A549 (cell line): ENCODE data around the gene USP54. TPM values are rescaled to one million over a fixed set of nuclear protein-coding genes. Genes with fewer than 3 reads are reported as not detected.

Experiments
- ATAC-seq, 2 experiments: fragments of 200-7000 bp in 1 of 2; fragments of >200 bp in 1 of 2; cut with Nextera tagmentation in 1 of 2; cut with Tn5 transposase in 1 of 2; 3 replicates each; pipeline versions ENCODE4 v1.8.0 to v1.9.1; 2018 to 2020; ENCODE audit warnings: mild to moderate bottlenecking in 1 of 2, moderate library complexity in 1 of 2
- CTCF ChIA-PET: fragments of 300-600 bp; sonication (Branson Sonifier 250); formaldehyde crosslinking; extraction: SDS; loops from one replicate; lab custom pipeline; 2021; ENCODE audit warnings: antibody characterized with exemption, inconsistent platforms; lab: Yijun Ruan, JAX
- POLR2A ChIA-PET: fragments of 350-600 bp; formaldehyde crosslinking; extraction: SDS; loops from one replicate; lab custom pipeline; 2021; ENCODE audit warnings: antibody characterized with exemption, inconsistent platforms; lab: Yijun Ruan, JAX
- DNase-seq, 2 experiments: peaks; one replicate each; pipeline versions ENCODE4 v3.0.0 to v3.0.0-alpha.2; 2011 to 2016; ENCODE audit warnings: low read depth in 1 of 2, low spot score in 1 of 2
- FAIRE-seq: peaks from 2 replicates; lab custom pipeline; 2011; peaks lifted over from hg19 to GRCh38; lab: Jason Lieb, UNC
- H3K27ac ChIP-seq, 2 experiments: fragments of >200 bp; sonication (Bioruptor Twin); formaldehyde crosslinking; 3 replicates each; pipeline ENCODE4 v1.5.1; 2016 to 2017
- H3K4me1 ChIP-seq: fragments of >200 bp; sonication (Bioruptor Twin); formaldehyde crosslinking; 3 replicates; pipeline ENCODE4 v1.6.1; 2016
- H3K4me2 ChIP-seq: fragments of >200 bp; sonication (Bioruptor Twin); formaldehyde crosslinking; 3 replicates; pipeline ENCODE4 v1.6.1; 2016
- H3K4me3 ChIP-seq: fragments of >200 bp; sonication (Bioruptor Twin); formaldehyde crosslinking; 3 replicates; pipeline ENCODE4 v1.5.1; 2016
- H3K9me3 ChIP-seq: fragments of >200 bp; sonication (Bioruptor Twin); formaldehyde crosslinking; 3 replicates; pipeline ENCODE4 v1.6.1; 2016
- CBX2 ChIP-seq: fragments of 200-600 bp; sonication (generic); IDR thresholded peaks from 2 replicates; pipeline ENCODE4 v1.6.1; 2016; ENCODE audit warnings: low read depth, mild to moderate bottlenecking, borderline replicate concordance
- CEBPB ChIP-seq, 2 experiments: fragments of >200 bp in 1 of 2; sonication (Bioruptor Twin) in 1 of 2; formaldehyde crosslinking in 1 of 2; IDR thresholded peaks; 2 replicates each; pipeline ENCODE4 v1.6.1; 2012 to 2016
- CHD2 ChIP-seq: fragments of 150-350 bp; IDR thresholded peaks from 2 replicates; pipeline ENCODE4 v1.6.1; 2014; ENCODE audit warnings: low read length; ENCODE audit not compliant: partially characterized antibody
- CTCF ChIP-seq: fragments of >200 bp; sonication (Bioruptor Twin); formaldehyde crosslinking; IDR thresholded peaks from 3 replicates; pipeline ENCODE4 v1.5.1; 2016
- E2F6 ChIP-seq: IDR thresholded peaks from 2 replicates; pipeline ENCODE4 v1.6.1; 2012; ENCODE audit warnings: low read depth, borderline replicate concordance
- ELK1 ChIP-seq: fragments of 150-350 bp; IDR thresholded peaks from 2 replicates; pipeline ENCODE4 v1.6.1; 2014; ENCODE audit warnings: low read depth, mild to moderate bottlenecking, low read length
- EP300 ChIP-seq, 2 experiments: fragments of >200 bp; sonication (Bioruptor Twin); formaldehyde crosslinking; IDR thresholded peaks; 2 replicates in 1 of 2; 3 replicates in 1 of 2; pipeline ENCODE4 v1.6.1; 2016 to 2017
- FOSB ChIP-seq: fragments of 250-450 bp; sonication (Bioruptor Pico); IDR thresholded peaks from 2 replicates; pipeline ENCODE4 v1.5.0; 2020; ENCODE audit warnings: mild to moderate bottlenecking, moderate library complexity
- FOXS1 ChIP-seq: fragments of 250-450 bp; sonication (Bioruptor Pico); IDR thresholded peaks from 2 replicates; pipeline ENCODE4 v1.5.0; 2020; ENCODE audit warnings: mild to moderate bottlenecking, moderate library complexity
- HEYL ChIP-seq: fragments of 250-450 bp; sonication (Bioruptor Pico); IDR thresholded peaks from 2 replicates; pipeline ENCODE4 v1.8.0; 2021; ENCODE audit warnings: mild to moderate bottlenecking, moderate library complexity
- HOXB13 ChIP-seq: fragments of 250-450 bp; sonication (Bioruptor Pico); IDR thresholded peaks from 2 replicates; pipeline ENCODE4 v1.5.0; 2020; ENCODE audit warnings: low read depth, mild to moderate bottlenecking, moderate library complexity
- MYC ChIP-seq: IDR thresholded peaks from 2 replicates; pipeline ENCODE4 v1.6.1; 2012; ENCODE audit warnings: mild to moderate bottlenecking, inconsistent platforms, low read length, improper control_type of control experiment, borderline replicate concordance
- NFE2L2 ChIP-seq: fragments of 150-350 bp; conservative IDR thresholded peaks from 2 replicates; pipeline ENCODE4 v1.6.1; 2014; ENCODE audit warnings: low read length
- NPAS2 ChIP-seq: fragments of 250-450 bp; sonication (Bioruptor Pico); IDR thresholded peaks from 2 replicates; pipeline ENCODE4 v1.8.0; 2022; ENCODE audit warnings: mild to moderate bottlenecking, moderate library complexity, borderline replicate concordance
- PBX3 ChIP-seq: IDR thresholded peaks from 2 replicates; pipeline ENCODE4 v1.6.1; 2012
- POLR2A ChIP-seq: IDR thresholded peaks from 2 replicates; pipeline ENCODE4 v1.6.1; 2012; ENCODE audit warnings: mild to moderate bottlenecking, low read length
- REST ChIP-seq: fragments of 200-600 bp; sonication (generic); IDR thresholded peaks from 2 replicates; pipeline ENCODE4 v1.6.1; 2016; ENCODE audit warnings: antibody characterized with exemption, mild to moderate bottlenecking, moderate library complexity
- SMC3 ChIP-seq: fragments of >200 bp; sonication (Bioruptor Twin); formaldehyde crosslinking; IDR thresholded peaks from 3 replicates; pipeline ENCODE4 v1.6.1; 2018; ENCODE audit warnings: inconsistent platforms
- SREBF2 ChIP-seq: fragments of 450-650 bp; IDR thresholded peaks from 2 replicates; pipeline ENCODE4 v1.6.1; 2014; ENCODE audit warnings: mild to moderate bottlenecking, moderate library complexity
- ZFP36 ChIP-seq: fragments of 450-650 bp; IDR thresholded peaks from 2 replicates; pipeline ENCODE4 v1.6.1; 2014; ENCODE audit warnings: borderline replicate concordance; ENCODE audit not compliant: partially characterized antibody
- ZNF302 ChIP-seq: fragments of 250-450 bp; sonication (Bioruptor Pico); IDR thresholded peaks from 2 replicates; pipeline ENCODE4 v1.9.0; 2021; ENCODE audit warnings: inconsistent platforms, mild to moderate bottlenecking, moderate library complexity
- ZSCAN20 ChIP-seq: fragments of 250-450 bp; sonication (Bioruptor Pico); IDR thresholded peaks from 2 replicates; pipeline ENCODE4 v1.8.0; 2022; ENCODE audit warnings: mild to moderate bottlenecking, moderate library complexity
- whole genome bisulfite sequencing: methylation state at CpG from one replicate; pipeline ENCODE4 v1.1.6; 2017; ENCODE audit errors: missing lambda C conversion rate; 5-methylcytosine and 5-hydroxymethylcytosine counted together
- polyA plus RNA-seq, 4 experiments: library from polyadenylated mRNA; depleted of rRNA in 3 of 4; stranded (reverse); fragments of >200 nt; fragmentation: RNase III in 1 of 4; extraction: RNeasy Plus Mini Kit Qiagen cat#74134 plus additional on column Dnase treatment in 1 of 4; gene quantifications; 2 replicates in 3 of 4; 3 replicates in 1 of 4; pipeline ENCODE4 v1.2.3, GENCODE V29; 2011 to 2017

The USP54 gene
- polyA plus RNA-seq, 2 of the 4 experiments (the other 2 are of a cell fraction): 8.8 to 32.5 TPM

GRCh38 chr10:73503037-73503436, 88.1 kb downstream of the USP54 start:
- no peak for TF ChIP-seq HOXB13 (CRISPR knock-in tag)
- TF ChIP-seq ZFP36: peak; percentile 69
- TF ChIP-seq FOSB: no peak
- Histone ChIP-seq H3K9me3 (no peaks in the 10 kb centered on the region), H3K27ac (no peak overlapping the region), H3K4me1 (no peaks in the 10 kb centered on the region), H3K4me3 (no peak overlapping the region), H3K4me2 (no peak overlapping the region)
- ChIA-PET CTCF (interaction anchor here (1.2 to 2.4 kb wide), 2 partner anchors 10 to 26 kb away, joined by 3 to 7 read pairs; no protein-coding TSS in a partner anchor), POLR2A (no interaction called here)
- FAIRE-seq (no peak), ATAC-seq (no peak), DNase-seq (no peak)
- WGBS: 92% methylated on average over 1 of the region's 1 CpG

- FAIRE-seq (no peak), DNase-seq (no peak), ATAC-seq (no peak)
- no peak overlapping the region for H3K4me2 ChIP-seq
- TF ChIP-seq ZSCAN20 (no peak), CTCF (no peak), E2F6 (no peak), HEYL (no peak), SREBF2 (no peak), ZNF302 (CRISPR knock-in tag) (no peak), PBX3 (no peak), FOXS1 (CRISPR knock-in tag) (no peak), ZFP36 (no peak), CBX2 (no peak), NPAS2 (CRISPR knock-in tag) (no peak), CHD2 (no peak), MYC (no peak), EP300 (IDR thresholded peaks at IDR 0.05) (no peak)
- CTCF ChIA-PET: interaction anchor here (0.6 to 2.4 kb wide), 3 partner anchors 8 to 142 kb away, joined by 4 to 7 read pairs (median 6); no protein-coding TSS in a partner anchor
- peaks cover 4% of the 10 kb centered on the region; the same call in 2 of the 3 replicates for H3K4me1 ChIP-seq
- POLR2A ChIA-PET: no interaction called here
- no peak overlapping the region for H3K4me3 ChIP-seq
- H3K9me3 ChIP-seq: no peaks in the 10 kb centered on the region
- no peak overlapping the region for H3K27ac ChIP-seq
These were observed 89.5 kb downstream of the USP54 start for GRCh38 chr10:73501651-73502050.

- Histone ChIP-seq H3K4me1 (peaks cover 21% of the 10 kb centered on the region; the same call in 2 of the 3 replicates), H3K4me2 (no peak overlapping the region), H3K9me3 (no peaks in the 10 kb centered on the region), H3K4me3 (no peak overlapping the region), H3K27ac (no peak overlapping the region)
- TF ChIP-seq CEBPB (IDR thresholded peaks at IDR 0.05): no peak
- no peak for TF ChIP-seq POLR2A
- TF ChIP-seq CTCF: no peak
- no peak for TF ChIP-seq ELK1
- TF ChIP-seq NFE2L2: no peak
- no peak for TF ChIP-seq FOXS1 (CRISPR knock-in tag)
- no peak for TF ChIP-seq REST
- TF ChIP-seq SMC3: no peak
- 80% methylated on average over 2 of the region's 2 CpGs for WGBS
- POLR2A ChIA-PET: no interaction called here
- FAIRE-seq (no peak), ATAC-seq (no peak), DNase-seq (no peak)
- CTCF ChIA-PET: interaction anchor here (1.5 to 1.9 kb wide), 2 partner anchors 33 to 147 kb away, joined by 3 to 6 read pairs; no protein-coding TSS in a partner anchor
These were observed 93.5 kb downstream of the USP54 start for GRCh38 chr10:73497623-73498022.
